Right lobe of liver (tissue), 4 donors: Measurements from ENCODE around the gene SRSF9.

ENCODE experiments used
- POLR2A ChIP-seq: fragments of 450-650 bp; IDR thresholded peaks from one replicate; pipeline ENCODE4 v1.6.1; 2017; ENCODE audit warnings: antibody characterized with exemption, mild to moderate bottlenecking
- TF ChIP-seq, protein P1 (sequence below), 4 donors: fragments of 200-600 bp in 3 of 4; fragments of 450-650 bp in 1 of 4; IDR thresholded peaks; one replicate each; pipeline versions ENCODE4 v1.5.1 to v1.8.0; 2016 to 2022; ENCODE audit warnings: antibody characterized with exemption in 4 of 4, mild to moderate bottlenecking in 2 of 4
- donor health status: DM: no; HTN: no; CAD: no.
- donor health status: DM: no; HTN: no; CAD: no.
- donor health status: DM: no; HTN: yes; CAD: no.

DNA sequence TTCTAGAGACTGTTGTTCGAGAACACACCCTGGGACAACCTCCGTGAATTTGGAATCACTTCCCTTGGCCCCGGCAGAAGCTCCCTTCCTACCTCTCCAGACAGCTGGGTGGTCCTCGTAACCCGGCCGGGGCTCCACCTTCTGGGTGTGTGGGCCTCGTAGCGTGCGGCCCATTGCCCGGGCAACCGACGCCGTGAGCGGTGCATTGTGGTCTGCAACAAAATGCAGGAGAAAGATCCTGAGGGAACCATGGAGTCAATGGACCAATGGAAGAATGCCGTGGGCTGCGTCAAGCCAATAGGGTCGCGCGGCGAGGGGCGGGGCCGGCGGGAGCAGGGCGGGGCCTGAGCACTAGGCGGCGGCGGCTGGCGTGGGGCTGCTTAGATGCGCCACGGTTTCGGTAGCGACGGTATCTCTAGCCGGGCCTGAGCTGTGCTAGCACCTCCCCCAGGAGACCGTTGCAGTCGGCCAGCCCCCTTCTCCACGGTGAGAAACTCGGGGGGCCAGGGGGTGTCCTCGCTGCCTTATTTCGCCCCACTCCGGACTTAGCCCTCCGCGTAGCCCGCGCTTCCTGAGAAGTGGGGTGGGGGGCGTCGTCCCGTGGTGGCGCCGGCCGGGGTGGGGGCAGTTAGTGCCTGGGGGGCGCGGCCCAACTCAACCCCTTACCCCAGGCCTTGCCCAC lies 26.3 kb upstream of the SRSF9 start, which contains the start of gene DYNLL1:
- TF ChIP-seq, protein P1, sequence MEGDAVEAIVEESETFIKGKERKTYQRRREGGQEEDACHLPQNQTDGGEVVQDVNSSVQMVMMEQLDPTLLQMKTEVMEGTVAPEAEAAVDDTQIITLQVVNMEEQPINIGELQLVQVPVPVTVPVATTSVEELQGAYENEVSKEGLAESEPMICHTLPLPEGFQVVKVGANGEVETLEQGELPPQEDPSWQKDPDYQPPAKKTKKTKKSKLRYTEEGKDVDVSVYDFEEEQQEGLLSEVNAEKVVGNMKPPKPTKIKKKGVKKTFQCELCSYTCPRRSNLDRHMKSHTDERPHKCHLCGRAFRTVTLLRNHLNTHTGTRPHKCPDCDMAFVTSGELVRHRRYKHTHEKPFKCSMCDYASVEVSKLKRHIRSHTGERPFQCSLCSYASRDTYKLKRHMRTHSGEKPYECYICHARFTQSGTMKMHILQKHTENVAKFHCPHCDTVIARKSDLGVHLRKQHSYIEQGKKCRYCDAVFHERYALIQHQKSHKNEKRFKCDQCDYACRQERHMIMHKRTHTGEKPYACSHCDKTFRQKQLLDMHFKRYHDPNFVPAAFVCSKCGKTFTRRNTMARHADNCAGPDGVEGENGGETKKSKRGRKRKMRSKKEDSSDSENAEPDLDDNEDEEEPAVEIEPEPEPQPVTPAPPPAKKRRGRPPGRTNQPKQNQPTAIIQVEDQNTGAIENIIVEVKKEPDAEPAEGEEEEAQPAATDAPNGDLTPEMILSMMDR (IDR thresholded peaks at IDR 0.05): peak in 2 of 4 donors; percentile 13 to 17
- TF ChIP-seq POLR2A: peak; percentile 82
